Astrocyte (in vitro differentiated cells and primary cell): ENCODE data around the gene HMGN1.

Source experiments
- CTCF ChIP-seq: IDR thresholded peaks from 2 replicates; pipeline ENCODE4 v1.5.1; 2011; ENCODE audit warnings: low read depth, mild to moderate bottlenecking, inconsistent platforms, low read length, moderate library complexity; ENCODE audit not compliant: insufficient read depth
- EZH2 ChIP-seq: IDR thresholded peaks from 2 replicates; pipeline ENCODE4 v1.6.1; 2012; ENCODE audit warnings: mild to moderate bottlenecking, low read length, inconsistent platforms; ENCODE audit not compliant: insufficient read depth

- TF ChIP-seq CTCF = no peak
- TF ChIP-seq EZH2 = no peak
Observed at GRCh38 chr21:39339231-39339630, 9.7 kb downstream of the HMGN1 start.
